Muscle of leg (tissue), 11 donors: Measurements from ENCODE around the gene OVAAL. TPM values are rescaled to one million over a fixed set of nuclear protein-coding genes. Genes with fewer than 3 reads are reported as not detected.
"Not testable (repeated sequence)": the region's sequence is repeated elsewhere in the genome, so short reads cannot be mapped to it uniquely, and the experiment has no call there.

ENCODE experiments used
- DNase-seq: peaks from one replicate; pipeline ENCODE4 v3.0.0; 2013
- H3K27ac ChIP-seq: one replicate; pipeline ENCODE4 v1.5.1; 2013; ENCODE audit warnings: mild to moderate bottlenecking, low read length, control low read depth
- H3K27me3 ChIP-seq: one replicate; pipeline ENCODE4 v1.6.1; 2013; ENCODE audit warnings: low read length; ENCODE audit not compliant: control insufficient read depth, insufficient read depth
- H3K36me3 ChIP-seq: one replicate; pipeline ENCODE4 v1.6.1; 2013; ENCODE audit warnings: low read length; ENCODE audit not compliant: control insufficient read depth, insufficient read depth
- H3K4me1 ChIP-seq: one replicate; pipeline ENCODE4 v1.6.1; 2013; ENCODE audit warnings: low read length; ENCODE audit not compliant: control insufficient read depth, insufficient read depth
- H3K4me3 ChIP-seq: one replicate; pipeline ENCODE4 v1.5.1; 2013; ENCODE audit warnings: low read length, control low read depth
- H3K9me3 ChIP-seq: replicated peaks from 2 replicates; pipeline ENCODE4 v1.6.1; 2013; ENCODE audit warnings: low read depth, low read length; ENCODE audit not compliant: control insufficient read depth
- WGBS: methylation state at CpG from one replicate; pipeline ENCODE4 v1.1.5; 2013; ENCODE audit warnings: missing lambda C conversion rate; ENCODE audit not compliant: insufficient coverage; 5-methylcytosine and 5-hydroxymethylcytosine counted together
- polyA plus RNA-seq, 8 donors: library from polyadenylated mRNA; unstranded; fragments of 120-200 nt; gene quantifications; one replicate each; pipeline versions ENCODE4 v1.2.1 to v1.2.3, GENCODE V29; 2013; ENCODE audit warnings: inconsistent platforms in 1 of 8, low replicate concordance in 1 of 8; ENCODE audit not compliant: insufficient read length in 8 of 8, insufficient read depth in 1 of 8
- total RNA-seq: library from RNA; stranded (reverse); fragments of 120-200 nt; gene quantifications from one replicate; pipeline ENCODE4 v1.2.4, GENCODE V29; 2013

OVAAL gene
- total and polyA plus RNA-seq, 9 donors: not detected

DNA sequence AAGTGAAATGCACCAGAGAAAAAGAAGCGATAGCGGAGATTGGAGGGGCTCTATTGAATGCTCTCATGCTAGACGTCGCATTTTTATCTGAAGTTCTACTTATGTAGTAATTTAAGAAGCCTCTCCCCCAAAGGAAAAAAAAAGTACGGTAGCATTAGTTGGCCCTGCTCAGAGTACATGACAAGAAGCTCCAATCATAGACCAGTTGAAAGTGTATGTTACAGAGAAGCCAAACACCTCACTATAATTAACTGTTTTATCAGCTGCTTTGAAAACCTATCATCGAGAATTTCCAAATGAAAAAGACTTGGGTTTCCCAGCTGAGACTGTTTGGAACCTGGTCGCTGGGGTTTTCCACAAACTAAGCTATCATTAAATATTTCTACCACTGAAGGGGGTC is 19.6 kb upstream of the OVAAL start:
- peaks cover 9% of the 10 kb centered on the region for H3K4me1 ChIP-seq
- WGBS: 86% methylated on average over 2 of the region's 7 CpGs
- H3K9me3 ChIP-seq: no peaks in the 10 kb centered on the region
- H3K27me3 ChIP-seq: no peaks in the 10 kb centered on the region
- no peak for DNase-seq
- H3K4me3 ChIP-seq: no peak overlapping the region
- H3K36me3 ChIP-seq: no peaks in the 10 kb centered on the region
- no peak overlapping the region for H3K27ac ChIP-seq

DNA sequence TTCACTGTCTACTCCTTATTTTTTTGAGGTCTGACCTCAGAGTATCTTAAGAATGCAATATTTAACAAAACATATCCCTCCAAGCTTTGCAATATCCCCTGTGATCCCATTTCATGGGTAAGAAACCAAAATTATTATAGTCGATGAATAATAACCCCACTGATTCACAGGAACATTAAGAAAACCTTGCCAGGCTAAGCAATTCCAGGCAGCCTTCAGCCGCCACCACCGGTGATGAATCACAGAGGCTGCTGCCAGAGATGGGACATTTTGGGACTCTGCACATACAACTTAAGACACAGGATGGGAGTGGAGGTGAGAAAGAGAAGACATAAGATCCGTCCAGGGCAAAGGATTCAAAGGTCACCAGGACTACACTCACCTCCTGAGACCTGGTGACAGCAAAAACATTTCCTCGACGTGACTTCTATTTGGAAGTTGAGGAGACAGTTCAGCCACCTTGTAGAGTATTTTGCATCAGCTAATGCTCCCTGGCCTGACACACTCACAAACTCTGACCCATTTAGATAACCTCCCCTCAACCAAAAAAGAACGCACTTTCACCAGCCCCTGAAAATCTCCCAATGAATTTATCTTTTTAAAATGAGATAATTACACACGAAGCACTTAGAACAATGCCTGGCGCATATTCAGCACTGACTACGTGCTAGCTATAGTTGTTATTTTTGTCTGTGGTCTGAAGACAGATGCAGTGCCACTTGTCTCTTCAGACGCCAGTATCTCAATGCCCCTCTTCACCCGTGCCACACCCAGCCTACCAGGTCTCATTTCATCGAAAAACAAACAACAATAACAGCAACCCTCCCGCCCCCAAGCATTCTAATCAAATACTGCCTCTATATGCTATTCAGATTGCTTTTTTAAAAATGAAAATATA is 17.8 kb upstream of the OVAAL start:
- no peak overlapping the region for H3K27ac ChIP-seq
- H3K4me1 ChIP-seq: peaks cover 9% of the 10 kb centered on the region
- no peaks in the 10 kb centered on the region for H3K36me3 ChIP-seq
- no peak overlapping the region for H3K4me3 ChIP-seq
- H3K9me3 ChIP-seq: no peaks in the 10 kb centered on the region
- WGBS: 63% methylated on average over 2 of the region's 14 CpGs
- H3K27me3 ChIP-seq: no peaks in the 10 kb centered on the region
- no peak for DNase-seq

DNA sequence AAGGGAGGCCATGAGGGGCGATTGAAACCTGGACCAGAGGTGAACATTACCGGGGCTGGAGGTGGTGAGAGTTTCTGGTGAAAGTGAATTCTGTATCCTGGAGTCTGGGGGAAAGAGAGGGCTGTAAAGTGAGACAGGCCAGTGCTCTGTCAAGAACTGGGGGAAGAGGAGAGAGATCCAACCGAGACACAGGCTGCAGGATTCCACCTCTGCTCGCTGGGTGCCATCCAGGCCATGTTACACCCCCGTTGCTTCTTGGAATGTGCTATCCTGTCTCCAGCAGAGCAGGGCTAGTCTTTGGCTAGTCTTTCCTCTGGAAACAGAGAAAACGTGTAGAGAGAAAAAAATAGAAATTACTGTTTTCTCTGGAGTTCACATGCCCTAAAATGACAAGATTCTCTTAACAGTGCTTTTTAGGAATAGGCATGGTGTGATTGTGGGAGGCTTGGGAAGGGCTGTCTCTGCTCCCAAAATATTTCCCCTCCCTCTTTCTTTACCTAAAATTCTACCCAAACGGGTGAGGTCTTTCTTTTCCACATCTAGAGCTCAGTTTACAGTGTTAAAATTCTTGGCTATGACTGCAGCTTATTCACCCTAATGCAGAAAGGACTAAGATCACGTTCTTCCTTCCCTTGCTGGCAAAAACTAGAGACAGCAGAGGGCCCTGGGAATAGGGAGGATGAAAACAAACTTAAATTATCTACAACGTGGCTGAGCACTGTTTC is 16.5 kb upstream of the OVAAL start:
- 36% methylated on average over 4 of the region's 9 CpGs for WGBS
- Histone ChIP-seq H3K4me3 (no peak overlapping the region), H3K27ac (no peak overlapping the region), H3K27me3 (no peaks in the 10 kb centered on the region), H3K4me1 (peaks cover 9% of the 10 kb centered on the region), H3K36me3 (no peaks in the 10 kb centered on the region), H3K9me3 (no peaks in the 10 kb centered on the region)
- DNase-seq: peak; percentile 31

DNA sequence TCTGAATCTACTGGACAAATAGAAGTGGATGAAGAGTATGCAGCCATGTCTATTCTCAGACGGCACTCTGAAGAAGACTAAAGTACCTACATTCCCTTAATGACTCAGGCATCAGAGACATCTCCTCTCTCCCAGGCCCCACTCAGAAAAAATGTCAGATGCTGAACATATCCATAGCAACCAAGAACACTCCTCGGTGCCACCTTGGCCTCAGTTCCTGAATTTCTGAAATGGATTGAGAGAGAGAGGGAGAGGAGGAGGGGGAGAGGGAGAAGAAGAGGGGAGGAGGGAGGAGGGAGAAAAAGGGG is 16.0 kb upstream of the OVAAL start:
- peak; percentile 41 for DNase-seq
- WGBS: no CpG with 5 or more reads among the region's 2 CpGs
- Histone ChIP-seq H3K9me3 (no peaks in the 10 kb centered on the region), H3K4me3 (no peak overlapping the region), H3K4me1 (peaks cover 9% of the 10 kb centered on the region), H3K36me3 (no peaks in the 10 kb centered on the region), H3K27ac (no peak overlapping the region), H3K27me3 (no peaks in the 10 kb centered on the region)

DNA sequence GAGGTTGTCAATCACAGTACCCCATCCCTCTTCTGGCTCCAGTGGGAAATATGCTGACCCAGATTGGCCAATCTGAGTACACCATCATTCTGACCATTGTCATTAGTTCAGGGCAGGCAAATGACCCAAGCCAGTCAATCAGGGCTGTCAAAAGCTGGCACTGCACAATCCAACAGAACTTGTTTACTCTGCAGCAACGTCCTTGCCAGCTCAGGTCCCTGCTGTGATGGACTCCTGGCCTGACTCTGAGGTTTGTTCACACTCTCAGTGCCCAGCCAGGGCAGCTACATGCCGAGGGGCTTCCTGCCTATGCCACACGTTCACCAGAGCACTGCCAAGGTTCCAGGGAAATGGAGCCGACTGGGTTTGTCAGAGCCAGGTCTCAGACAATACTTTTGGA is 14.7 kb upstream of the OVAAL start:
- H3K36me3 ChIP-seq: no peaks in the 10 kb centered on the region
- H3K9me3 ChIP-seq: no peaks in the 10 kb centered on the region
- DNase-seq: no peak
- H3K4me3 ChIP-seq: no peak overlapping the region
- no peak overlapping the region for H3K27ac ChIP-seq
- WGBS: 90% methylated on average over 4 of the region's 4 CpGs
- no peaks in the 10 kb centered on the region for H3K27me3 ChIP-seq
- H3K4me1 ChIP-seq: peaks cover 9% of the 10 kb centered on the region

DNA sequence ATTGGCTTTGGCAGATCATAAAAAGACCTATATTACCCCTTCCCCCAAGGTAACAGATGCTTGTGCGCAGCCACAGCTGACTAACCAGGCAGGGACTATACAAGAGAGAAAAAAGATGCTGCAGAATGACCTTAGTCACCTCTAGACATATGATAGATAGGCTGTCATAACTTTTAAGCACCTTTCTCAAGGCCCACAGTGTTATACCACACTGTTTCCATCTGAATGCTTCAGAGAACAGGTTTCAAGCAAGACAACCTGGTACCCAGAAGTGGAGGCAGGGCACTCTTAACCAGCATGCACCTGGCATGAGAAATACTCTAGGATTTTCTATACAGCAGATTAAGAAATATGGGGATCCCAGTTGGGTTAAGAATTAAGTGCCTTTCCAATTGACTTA is 12.8 kb upstream of the OVAAL start:
- no peak overlapping the region for H3K4me3 ChIP-seq
- H3K4me1 ChIP-seq: peaks cover 9% of the 10 kb centered on the region

DNA sequence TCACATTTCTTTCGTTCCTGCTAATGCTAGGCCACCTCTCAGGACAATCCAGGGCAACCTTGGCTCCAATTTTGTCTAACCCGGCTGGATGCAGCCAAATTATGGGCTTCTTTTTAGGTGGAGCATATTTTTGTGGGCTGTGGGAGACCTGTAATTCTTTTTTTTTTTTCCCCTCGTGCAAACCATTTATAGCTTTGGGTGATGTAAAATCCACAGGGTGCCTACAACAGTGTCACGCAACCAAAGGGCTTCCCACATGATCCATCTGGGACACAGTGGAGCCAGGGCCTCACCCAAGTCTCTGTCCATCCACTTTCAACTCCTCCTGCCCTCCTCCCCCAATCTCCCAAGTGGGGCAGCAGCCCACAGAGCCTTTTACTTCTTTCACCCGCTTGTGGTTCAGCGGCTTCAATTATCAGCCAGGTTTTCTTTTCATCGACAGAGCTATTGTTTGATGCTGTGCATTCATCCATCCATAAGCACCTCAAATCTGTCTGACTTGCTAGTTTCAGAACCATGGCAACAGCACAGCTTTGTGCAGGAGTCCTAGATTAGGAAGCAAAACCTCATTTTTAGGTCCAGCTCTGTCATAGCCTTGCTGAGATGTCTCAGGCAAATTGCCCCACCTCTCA is 10.0 kb upstream of the OVAAL start:
- H3K27ac ChIP-seq: no peak overlapping the region
- 84% methylated on average over 4 of the region's 7 CpGs for WGBS
- no peaks in the 10 kb centered on the region for H3K9me3 ChIP-seq

More for the DNA sequence above, 12.8 kb upstream of the OVAAL start:
- H3K27me3 ChIP-seq: no peaks in the 10 kb centered on the region
- H3K27ac ChIP-seq: no peak overlapping the region
- H3K9me3 ChIP-seq: no peaks in the 10 kb centered on the region
- no CpG with 5 or more reads among the region's 1 CpG for WGBS
- no peaks in the 10 kb centered on the region for H3K36me3 ChIP-seq
- DNase-seq: no peak

DNA sequence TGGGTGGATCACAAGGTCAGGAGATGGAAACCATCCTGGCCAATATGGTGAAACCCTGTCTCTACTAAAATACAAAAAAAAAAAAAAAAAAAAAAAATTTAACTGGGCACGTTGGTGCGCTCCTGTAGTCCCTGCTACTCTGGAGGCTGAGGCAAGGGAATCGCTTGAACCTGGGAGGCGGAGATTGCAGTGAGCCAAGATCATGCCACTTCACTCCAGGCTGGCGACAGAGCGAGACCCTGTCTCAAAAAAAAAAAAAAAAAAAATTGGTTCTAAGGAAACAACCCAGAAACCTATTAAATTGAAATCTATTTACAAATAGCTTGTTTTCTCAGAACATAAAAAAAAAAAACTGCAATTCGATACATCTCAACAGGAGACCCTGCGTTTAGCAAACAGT is 9.0 kb upstream of the OVAAL start:
- no CpG with 5 or more reads among the region's 8 CpGs for WGBS
- H3K4me3 ChIP-seq, H3K36me3 ChIP-seq, H3K27me3 ChIP-seq, H3K27ac ChIP-seq, H3K9me3 ChIP-seq, DNase-seq, H3K4me1 ChIP-seq: not testable (repeated sequence)

More for the DNA sequence above, 10.0 kb upstream of the OVAAL start:
- Histone ChIP-seq H3K36me3 (no peaks in the 10 kb centered on the region), H3K27me3 (no peaks in the 10 kb centered on the region), H3K4me3 (no peak overlapping the region), H3K4me1 (no peaks in the 10 kb centered on the region)
- no peak for DNase-seq

DNA sequence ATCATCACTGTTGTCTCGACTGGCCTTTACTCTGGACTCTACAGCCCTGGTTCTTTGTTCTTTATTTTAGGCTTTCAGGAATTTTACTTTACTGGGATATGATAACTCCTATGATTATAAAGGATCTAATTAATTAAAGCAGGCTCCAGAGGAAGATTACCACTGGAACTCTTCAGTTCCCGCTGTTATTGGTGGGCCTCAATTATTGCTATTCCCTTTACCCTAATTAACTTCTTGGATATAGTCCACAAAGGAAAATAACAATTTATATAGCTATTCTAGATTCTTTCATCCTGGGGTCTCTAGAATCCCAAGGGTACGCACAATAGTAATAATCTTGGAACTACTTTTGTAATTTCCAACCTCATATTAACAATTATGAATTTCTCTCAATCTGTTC is 8.5 kb upstream of the OVAAL start:
- Histone ChIP-seq H3K36me3 (no peaks in the 10 kb centered on the region), H3K4me1 (no peaks in the 10 kb centered on the region), H3K9me3 (no peaks in the 10 kb centered on the region), H3K27me3 (no peaks in the 10 kb centered on the region), H3K4me3 (no peak overlapping the region), H3K27ac (no peak overlapping the region)
- WGBS: no CpG with 5 or more reads among the region's 3 CpGs
- no peak for DNase-seq

DNA sequence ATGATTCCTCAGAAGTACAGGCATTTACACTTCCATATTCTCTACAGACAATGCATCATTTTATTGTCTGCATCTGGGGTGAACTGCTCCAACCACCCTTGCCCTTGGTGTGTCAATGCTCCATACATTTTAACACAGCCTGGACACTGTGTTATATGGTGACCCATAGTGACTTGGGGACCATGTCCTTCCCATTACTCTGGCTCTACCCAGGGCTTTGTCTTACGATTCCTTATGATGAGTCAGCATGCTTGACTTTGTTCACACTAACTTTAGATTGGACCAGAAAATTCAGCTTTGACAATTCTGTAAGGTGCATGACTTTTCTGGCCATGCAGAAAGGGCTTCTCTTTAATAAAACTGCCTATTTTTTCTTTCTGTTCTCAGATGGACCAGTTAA is 6.8 kb upstream of the OVAAL start:
- DNase-seq: no peak
- 67% methylated on average over 1 of the region's 1 CpG for WGBS

More for the DNA sequence above, 6.8 kb upstream of the OVAAL start:
- Histone ChIP-seq H3K9me3 (no peaks in the 10 kb centered on the region), H3K27ac (no peak overlapping the region), H3K36me3 (no peaks in the 10 kb centered on the region), H3K27me3 (no peaks in the 10 kb centered on the region), H3K4me1 (no peaks in the 10 kb centered on the region), H3K4me3 (no peak overlapping the region)
